Spleen (tissue), 7 donors: ENCODE results near the gene FAM181B.

Source experiments
- POLR2A ChIP-seq, 3 donors: fragments of 450-650 bp; IDR thresholded peaks; one replicate each; pipeline ENCODE4 v1.5.1; 2017; ENCODE audit warnings: antibody characterized with exemption in 3 of 3, mild to moderate bottlenecking in 1 of 3
- POLR2AphosphoS5 ChIP-seq, 3 donors: sonication (generic); formaldehyde crosslinking; IDR thresholded peaks; one replicate each; pipeline ENCODE4 v1.5.1; 2017; ENCODE audit warnings: antibody characterized with exemption in 3 of 3
- TF ChIP-seq, protein P1 (sequence below), 11 experiments: fragments of 200-600 bp in 7 of 11; fragments of 450-650 bp in 4 of 11; sonication (generic) in 4 of 11; IDR thresholded peaks in 8 of 11; conservative IDR thresholded peaks in 3 of 11; 1 replicate in 7 of 11; 2 replicates in 4 of 11; pipeline versions ENCODE4 v1.4.0 to v1.8.0; 2016 to 2021; ENCODE audit warnings: antibody characterized with exemption in 11 of 11, inconsistent platforms in 4 of 11, mild to moderate bottlenecking in 1 of 11
- donor health status: DM: no; HTN: no; CAD: no; lungs with moderate emphysema.
- donor health status: DM: no; HTN: no; CAD: no.
- donor health status: DM: no; HTN: no; CAD: no.

GRCh38 chr11:82703226-82703625 is 30.4 kb downstream of the FAM181B start:
- TF ChIP-seq, protein P1, sequence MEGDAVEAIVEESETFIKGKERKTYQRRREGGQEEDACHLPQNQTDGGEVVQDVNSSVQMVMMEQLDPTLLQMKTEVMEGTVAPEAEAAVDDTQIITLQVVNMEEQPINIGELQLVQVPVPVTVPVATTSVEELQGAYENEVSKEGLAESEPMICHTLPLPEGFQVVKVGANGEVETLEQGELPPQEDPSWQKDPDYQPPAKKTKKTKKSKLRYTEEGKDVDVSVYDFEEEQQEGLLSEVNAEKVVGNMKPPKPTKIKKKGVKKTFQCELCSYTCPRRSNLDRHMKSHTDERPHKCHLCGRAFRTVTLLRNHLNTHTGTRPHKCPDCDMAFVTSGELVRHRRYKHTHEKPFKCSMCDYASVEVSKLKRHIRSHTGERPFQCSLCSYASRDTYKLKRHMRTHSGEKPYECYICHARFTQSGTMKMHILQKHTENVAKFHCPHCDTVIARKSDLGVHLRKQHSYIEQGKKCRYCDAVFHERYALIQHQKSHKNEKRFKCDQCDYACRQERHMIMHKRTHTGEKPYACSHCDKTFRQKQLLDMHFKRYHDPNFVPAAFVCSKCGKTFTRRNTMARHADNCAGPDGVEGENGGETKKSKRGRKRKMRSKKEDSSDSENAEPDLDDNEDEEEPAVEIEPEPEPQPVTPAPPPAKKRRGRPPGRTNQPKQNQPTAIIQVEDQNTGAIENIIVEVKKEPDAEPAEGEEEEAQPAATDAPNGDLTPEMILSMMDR (IDR thresholded peaks at IDR 0.05 in 8 of 11, conservative IDR thresholded peaks at IDR 0.05 in 3 of 11) = no peak
- TF ChIP-seq POLR2A (IDR thresholded peaks at IDR 0.05) = no peak
- TF ChIP-seq POLR2AphosphoS5 (IDR thresholded peaks at IDR 0.05) = no peak
